GM19023 (cell line): ENCODE results near the gene TRERF1.

Experiments
- ATAC-seq: cut with Tn5 transposase; IDR thresholded peaks from one replicate; pipeline ENCODE4 v1.9.1; 2021; ENCODE audit warnings: mild to moderate bottlenecking, moderate library complexity; ENCODE audit not compliant: unreplicated experiment

The TRERF1 gene

GRCh38 chr6:42287756-42288155 lies 164.0 kb downstream of the TRERF1 start:
- no peak for ATAC-seq

GRCh38 chr6:42281570-42281969 lies 170.2 kb downstream of the TRERF1 start:
- ATAC-seq = no peak

- ATAC-seq = no peak
These were observed 170.7 kb downstream of the TRERF1 start for GRCh38 chr6:42280966-42281533.

DNA sequence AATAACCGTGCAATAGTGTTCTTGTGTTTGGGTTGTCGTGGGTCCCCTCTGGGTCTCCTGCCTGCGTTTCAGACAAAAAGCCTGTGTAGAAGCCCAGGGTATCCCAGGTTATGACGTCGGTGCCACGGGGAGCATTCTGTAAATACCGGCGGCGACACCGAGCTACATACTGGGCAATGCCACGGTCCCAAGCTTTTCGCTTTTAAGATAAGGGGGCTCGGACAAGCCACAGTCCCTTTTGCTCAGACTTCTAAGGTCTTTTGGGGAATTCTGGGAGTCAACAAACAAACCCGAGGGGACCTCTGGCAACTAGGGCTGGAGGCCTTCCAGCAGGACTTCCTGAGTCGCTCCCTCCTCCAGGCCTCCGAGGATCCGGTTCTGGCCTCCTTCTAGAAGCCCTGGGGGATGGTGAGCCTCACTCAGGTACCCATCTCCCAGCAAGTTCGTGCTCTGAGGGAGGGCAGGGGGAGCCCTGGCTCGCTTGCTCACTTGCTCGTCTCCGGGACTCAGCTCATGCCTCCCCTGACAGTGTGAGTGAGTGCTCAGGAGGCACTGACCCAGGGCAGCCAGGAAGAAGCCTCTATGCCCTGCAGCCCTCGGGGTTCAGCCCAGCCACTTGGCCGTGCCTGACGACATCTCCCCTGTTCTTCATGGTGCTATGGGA lies 171.6 kb downstream of the TRERF1 start:
- no peak for ATAC-seq

DNA sequence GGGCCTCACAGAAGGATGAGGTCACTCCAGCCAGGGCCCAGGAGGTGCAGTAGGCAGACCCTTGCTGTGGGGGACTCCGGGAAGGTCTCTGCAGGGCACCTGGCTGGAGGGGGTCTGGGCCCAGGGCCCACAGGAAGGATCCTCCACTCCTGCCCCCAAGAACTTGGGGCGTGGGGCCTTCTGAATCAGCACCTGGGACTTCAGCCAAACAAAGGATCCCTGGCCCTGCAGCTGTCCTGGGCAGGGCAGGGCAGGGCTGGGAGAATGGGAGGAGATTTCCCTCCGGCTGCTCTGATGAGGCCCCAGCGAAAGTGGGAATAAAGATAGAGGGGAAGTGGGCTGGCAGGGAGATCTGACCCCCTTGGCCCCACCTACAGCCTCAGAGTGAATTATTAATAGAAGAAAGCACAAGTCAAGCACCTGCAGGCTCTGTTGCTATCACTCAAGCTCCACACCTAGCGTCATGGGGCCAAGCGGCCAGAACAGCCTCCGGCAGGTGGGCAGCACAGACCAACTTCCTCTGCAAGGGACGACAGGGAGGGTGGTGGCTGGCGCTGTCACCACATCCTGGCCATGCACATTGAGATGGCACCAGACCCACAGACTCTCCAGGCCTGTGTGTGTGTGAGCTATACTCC lies 172.5 kb downstream of the TRERF1 start:
- ATAC-seq = no peak

GRCh38 chr6:42278131-42278853 lies 173.4 kb downstream of the TRERF1 start:
- no peak for ATAC-seq

DNA sequence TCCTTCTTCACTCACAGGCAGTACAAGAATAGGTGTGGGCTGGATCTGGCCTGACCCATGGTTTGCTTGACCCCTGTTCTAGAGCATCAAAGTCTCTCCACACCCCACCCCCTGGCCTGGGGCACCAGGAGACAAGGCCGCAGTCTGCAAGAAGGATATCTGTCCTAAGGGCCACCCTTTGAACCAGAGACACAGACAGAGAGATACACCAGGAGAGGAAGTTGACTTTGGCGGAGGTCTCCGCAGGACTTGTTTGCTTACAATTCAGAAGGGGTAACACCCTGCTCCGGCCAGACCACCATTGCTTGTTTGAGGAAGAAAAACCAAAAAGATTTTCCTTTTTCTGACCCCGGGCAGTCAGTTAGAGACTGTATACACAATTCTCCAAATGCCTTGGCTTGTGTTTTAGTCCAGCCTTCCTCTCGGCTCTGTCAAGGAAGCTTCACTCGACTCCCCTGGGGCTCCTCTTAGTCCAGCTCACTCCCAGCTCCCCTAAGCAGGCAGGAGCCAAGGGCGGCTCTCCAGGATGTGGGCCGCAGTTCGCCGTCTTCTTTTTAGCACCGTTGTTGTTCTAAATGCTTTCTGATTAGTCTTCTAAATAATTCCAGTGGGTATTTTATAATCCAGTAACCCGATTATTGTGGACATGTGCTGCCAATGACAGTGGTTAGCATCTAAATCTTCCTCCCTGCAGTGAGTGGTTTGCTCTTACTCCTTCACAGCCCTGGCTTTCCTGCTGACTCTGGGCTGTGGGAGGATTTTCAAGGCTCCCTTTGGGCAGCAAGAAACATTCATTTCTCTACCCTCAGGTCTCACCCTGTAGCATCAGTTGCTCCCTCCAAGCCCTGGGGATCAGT lies 175.5 kb downstream of the TRERF1 start:
- ATAC-seq = no peak

GRCh38 chr6:42275376-42276033 lies 176.2 kb downstream of the TRERF1 start:
- ATAC-seq = no peak

GRCh38 chr6:42274898-42275297 lies 176.8 kb downstream of the TRERF1 start:
- no peak for ATAC-seq

DNA sequence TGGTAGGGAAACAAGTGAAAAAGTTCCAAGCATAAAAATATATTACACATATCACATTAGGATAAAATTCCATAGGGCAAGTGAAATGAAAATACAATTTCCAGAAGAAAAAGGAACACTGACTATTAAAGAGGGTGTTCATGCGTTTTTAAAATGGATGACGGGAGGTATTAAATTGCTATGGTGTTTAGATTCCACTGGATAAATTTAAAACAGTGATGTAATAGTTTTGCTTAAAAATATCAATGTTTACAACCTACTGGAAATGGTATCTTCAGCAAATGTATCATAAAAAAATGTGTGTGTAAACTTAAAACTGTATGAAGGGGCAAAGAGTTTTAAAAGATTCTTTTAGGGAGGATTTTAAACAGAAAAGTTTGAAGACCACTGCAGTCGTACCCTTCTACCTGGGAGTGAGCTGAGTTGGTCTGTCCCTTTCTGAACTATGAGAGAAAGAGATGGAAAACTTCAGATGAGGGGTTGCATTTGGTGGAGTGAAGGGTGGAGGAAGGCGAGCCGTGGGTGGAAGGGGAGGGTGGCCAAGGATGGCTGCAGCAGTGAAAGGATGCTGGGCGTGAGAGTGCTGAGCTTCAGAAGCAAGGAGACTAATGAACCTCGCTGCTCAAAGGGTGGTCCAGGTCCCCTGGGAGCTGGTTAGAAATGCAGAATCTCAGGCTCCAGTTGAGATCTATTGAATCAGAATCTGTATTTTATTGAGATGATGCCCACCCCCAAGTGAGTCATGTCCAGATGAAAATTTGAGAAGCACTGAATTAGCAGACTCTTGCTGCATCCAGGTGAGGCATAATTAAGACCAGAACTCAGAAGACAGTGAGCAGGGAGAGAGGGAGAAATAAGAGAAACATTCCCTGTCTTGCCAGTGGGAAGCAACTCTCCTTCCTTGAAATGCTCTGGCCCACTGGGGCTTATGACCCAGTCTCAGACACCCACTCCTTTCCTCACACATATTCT lies 179.6 kb downstream of the TRERF1 start:
- ATAC-seq = no peak

DNA sequence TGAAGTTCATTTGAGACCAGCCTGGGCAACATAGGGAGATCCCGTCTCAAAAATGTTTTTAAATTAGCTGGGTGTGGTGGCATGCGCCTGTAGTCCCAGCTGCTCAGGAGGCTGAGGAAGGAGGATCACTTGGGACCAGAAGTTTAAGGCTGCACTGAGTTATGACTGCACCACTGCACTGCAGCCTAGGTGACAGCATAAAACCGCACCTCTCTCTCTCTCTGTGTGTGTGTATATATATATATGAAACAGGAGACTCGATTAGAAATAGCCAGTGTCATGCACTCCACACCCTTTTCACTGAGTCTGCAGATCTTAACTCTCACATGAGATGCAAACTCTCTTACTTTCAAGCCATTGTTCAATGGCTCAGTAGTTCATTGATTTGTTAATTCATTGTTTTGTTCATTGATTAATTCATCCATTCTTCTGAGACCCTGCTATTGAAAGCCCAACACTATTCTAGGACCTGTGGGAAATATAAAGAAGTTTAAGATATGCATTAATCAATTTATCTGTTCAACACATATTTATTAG lies 181.7 kb downstream of the TRERF1 start:
- peak; percentile 30 for ATAC-seq

DNA sequence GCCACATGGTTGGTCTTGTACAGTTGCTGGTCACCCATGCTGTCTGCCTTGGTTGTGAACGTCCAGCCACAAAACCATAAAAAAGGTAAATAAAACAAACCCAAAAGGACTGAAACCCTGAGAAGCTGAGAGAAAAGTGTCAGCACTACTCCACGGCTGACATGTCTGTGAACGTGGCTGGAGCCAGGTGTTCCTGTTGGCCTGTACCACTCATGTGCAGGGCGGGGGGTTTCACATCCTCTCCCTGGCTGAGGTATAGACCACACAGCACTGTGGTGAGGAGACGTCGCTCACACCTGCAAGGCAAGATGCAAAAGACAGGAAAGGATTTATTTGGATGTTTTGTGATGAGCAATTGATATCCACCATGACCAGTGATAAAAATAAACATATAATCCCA lies 182.2 kb downstream of the TRERF1 start:
- ATAC-seq = peak; percentile 97

- no peak for ATAC-seq
These were observed 182.9 kb downstream of the TRERF1 start for GRCh38 chr6:42268835-42269204.

GRCh38 chr6:42268016-42268834 lies 183.5 kb downstream of the TRERF1 start:
- no peak for ATAC-seq

DNA sequence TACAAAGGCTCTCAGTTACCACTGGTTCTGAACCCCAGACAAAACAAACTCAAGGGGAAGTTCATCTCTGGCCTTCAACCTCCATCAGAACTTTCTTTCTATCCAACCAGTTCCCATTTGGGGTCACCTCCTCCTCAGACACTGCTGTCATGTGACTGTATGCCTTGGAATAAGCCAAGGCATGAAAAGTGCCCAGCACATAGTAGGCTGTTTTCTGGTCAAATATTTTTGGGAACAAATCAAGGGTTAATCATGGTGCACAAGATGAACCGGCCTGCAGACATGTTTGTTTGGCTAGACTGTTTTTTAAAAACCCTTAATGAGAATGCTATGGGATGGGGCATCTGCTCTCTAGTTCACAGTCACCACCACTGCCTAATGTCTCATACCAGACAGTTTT lies 185.2 kb downstream of the TRERF1 start:
- ATAC-seq = no peak

DNA sequence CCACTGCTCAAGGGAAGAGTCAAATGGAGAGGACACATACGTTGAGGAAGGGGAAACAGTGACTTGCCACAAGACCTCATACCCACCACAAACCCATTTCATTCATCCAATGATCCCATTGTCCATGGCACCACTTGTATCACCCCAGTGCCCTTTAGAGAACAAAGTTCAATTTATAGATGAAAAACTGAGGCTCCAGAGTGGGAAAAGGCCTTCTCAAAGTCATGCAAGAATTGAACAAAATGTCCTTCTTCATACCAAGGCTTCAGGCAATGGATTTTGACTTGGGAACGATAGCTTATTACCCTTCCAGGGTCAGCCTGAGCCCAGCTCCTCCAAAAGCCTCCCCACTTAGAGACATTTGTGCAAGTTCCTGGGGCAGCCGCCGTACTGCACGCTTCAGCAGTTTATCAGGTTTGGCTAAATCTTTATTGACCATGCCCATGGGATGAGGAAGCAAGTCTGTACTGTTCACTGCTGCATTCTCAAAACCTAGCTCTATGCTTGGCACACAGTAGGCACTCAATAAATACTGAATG lies 186.8 kb downstream of the TRERF1 start:
- ATAC-seq = no peak

- no peak for ATAC-seq
These were observed 187.4 kb downstream of the TRERF1 start for GRCh38 chr6:42264162-42264851.
